COR-L47 (cell line): ENCODE data around the gene ABLIM1.

Source experiments
- DNase-seq: peaks from one replicate; lab custom pipeline; 2025; lab: John Stamatoyannopoulos, UW

The ABLIM1 gene

DNA sequence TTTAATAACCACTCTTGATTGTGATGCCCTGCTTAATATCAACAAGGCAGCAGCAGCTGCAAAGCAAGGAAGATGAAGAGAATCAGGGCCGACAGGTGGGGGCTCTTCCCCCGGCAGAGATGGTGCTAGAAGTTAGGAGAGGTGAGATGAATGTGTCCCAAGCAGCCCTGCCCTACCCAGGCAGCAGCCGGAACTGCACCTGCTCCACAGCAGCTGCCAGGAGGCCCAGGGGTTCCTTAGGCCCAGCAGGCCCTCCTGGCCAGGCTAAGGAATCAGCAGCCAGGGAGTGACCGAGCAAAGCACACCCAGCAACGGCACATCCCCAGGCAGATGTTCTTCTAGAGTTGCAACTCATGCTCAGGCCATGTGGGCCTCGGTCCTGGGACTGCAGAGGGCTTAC is 271.6 kb downstream of the ABLIM1 start:
- DNase-seq: no peak

- DNase-seq: no peak
Observed at GRCh38 chr10:114385557-114385956, 272.5 kb downstream of the ABLIM1 start.

DNA sequence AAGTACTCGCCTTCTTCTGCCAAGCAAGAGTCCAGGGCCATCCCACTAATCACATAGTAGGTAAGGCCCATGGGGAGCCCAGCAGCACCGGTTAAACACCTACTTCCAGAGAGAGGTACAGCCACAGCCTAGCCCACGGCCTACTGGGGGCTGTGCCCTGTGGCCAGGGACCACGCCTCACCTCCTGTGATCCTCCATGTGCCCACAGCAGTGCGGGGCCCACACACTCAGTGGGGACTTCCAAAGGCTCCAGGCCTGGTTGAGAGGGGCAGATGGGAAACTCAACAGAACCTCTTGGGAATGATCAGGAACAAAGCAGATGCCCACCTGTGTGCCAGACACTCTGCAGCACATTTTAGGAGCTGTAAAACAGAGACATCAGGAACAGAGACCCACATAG is 273.5 kb downstream of the ABLIM1 start:
- no peak for DNase-seq

- no peak for DNase-seq
Observed at GRCh38 chr10:114384181-114384580, 273.9 kb downstream of the ABLIM1 start.
